Measurements from ENCODE around the gene TELO2. TPM values are rescaled to one million over a fixed set of nuclear protein-coding genes. Genes with fewer than 3 reads are reported as not detected.

TELO2 gene
- total RNA-seq, 1 experiment from 2014 or later = 8.7 TPM

DNA sequence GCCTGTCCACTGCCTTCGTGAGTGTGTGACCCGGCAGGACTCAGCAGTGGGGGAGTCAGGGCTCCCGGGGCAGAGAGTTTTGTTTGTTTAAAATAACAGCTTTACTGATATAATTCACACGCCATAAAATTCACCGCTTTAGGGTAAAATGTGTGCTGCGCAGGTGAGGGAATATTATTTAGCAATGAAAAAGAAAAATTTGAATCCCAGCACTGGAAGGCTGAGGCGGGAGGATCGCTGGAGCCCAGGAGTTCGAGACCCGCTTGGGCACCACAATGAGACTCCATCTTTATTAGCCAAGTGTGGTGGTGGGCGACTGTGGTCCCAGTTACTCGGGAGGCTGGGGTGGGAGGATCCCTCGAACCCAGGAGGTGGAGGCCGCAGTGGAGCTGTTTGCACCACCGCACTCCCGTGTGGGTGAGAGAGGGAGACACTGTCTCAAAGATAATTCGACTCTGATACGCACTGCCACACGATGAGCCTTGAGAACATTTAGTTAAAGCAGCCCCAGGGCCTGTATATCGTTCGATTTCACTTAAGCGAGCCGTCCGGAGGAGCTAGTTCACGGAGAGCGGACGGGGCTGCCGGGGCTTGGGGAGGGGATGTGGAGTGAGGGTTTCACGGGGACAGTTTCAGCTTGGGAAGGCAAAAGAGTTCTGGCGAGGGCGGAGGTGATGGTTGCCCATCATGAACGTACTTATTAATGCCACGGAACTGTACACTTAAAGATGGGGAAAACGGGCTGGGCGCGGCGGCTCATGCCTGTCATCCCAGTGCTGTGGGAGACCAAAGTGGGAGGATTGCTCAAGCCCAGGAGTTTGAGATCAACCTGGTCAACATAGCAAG, 10.2 kb downstream of the TELO2 start:
- no peak overlapping the region for H3K4me2 ChIP-seq (ENCODE audit: low read depth, low read length, poor library complexity, severe bottlenecking)
- no peaks in the 10 kb centered on the region for H4K20me1 ChIP-seq (ENCODE audit: insufficient read depth, low read depth, low read length)
- H3K9me3 ChIP-seq (ENCODE audit: low read length) = no peaks in the 10 kb centered on the region
- H3K79me2 ChIP-seq (ENCODE audit: low read length) = no peaks in the 10 kb centered on the region
- no peak for DNase-seq
- H3K27me3 ChIP-seq (ENCODE audit: low read length) = no peaks in the 10 kb centered on the region
- H3K9ac ChIP-seq (ENCODE audit: low read length) = no peak overlapping the region
- H2AFZ ChIP-seq (ENCODE audit: low read length) = no peak overlapping the region
- H3K27ac ChIP-seq (ENCODE audit: low read length) = no peak overlapping the region
- no peaks in the 10 kb centered on the region for H3K36me3 ChIP-seq (ENCODE audit: insufficient read depth, low read length)
- H3K4me1 ChIP-seq (ENCODE audit: low read length) = no peaks in the 10 kb centered on the region
- no peaks in the 10 kb centered on the region for H3K9me2 ChIP-seq (replicated peaks; ENCODE audit: insufficient read depth, low read length)
- no peak overlapping the region for H3K4me3 ChIP-seq (ENCODE audit: low read length)

- Histone ChIP-seq H3K27ac (ENCODE audit: low read length) (no peak overlapping the region), H3K9ac (ENCODE audit: low read length) (no peak overlapping the region), H3K36me3 (ENCODE audit: insufficient read depth, low read length) (no peaks in the 10 kb centered on the region), H3K4me2 (ENCODE audit: low read depth, low read length, poor library complexity, severe bottlenecking) (no peak overlapping the region), H3K4me1 (ENCODE audit: low read length) (no peaks in the 10 kb centered on the region), H3K79me2 (ENCODE audit: low read length) (no peaks in the 10 kb centered on the region), H3K9me2 (replicated peaks; ENCODE audit: insufficient read depth, low read length) (no peaks in the 10 kb centered on the region), H3K9me3 (ENCODE audit: low read length) (no peaks in the 10 kb centered on the region), H3K4me3 (ENCODE audit: low read length) (no peak overlapping the region), H3K27me3 (ENCODE audit: low read length) (no peaks in the 10 kb centered on the region), H4K20me1 (ENCODE audit: insufficient read depth, low read depth, low read length) (no peaks in the 10 kb centered on the region), H2AFZ (ENCODE audit: low read length) (no peak overlapping the region)
- DNase-seq = no peak
Observed at GRCh38 chr16:1505073-1505844, 12.1 kb downstream of the TELO2 start.

GRCh38 chr16:1505912-1506311, 12.8 kb downstream of the TELO2 start:
- H3K27me3 ChIP-seq (ENCODE audit: low read length) = no peaks in the 10 kb centered on the region
- H3K79me2 ChIP-seq (ENCODE audit: low read length) = no peaks in the 10 kb centered on the region
- H3K9me3 ChIP-seq (ENCODE audit: low read length) = no peaks in the 10 kb centered on the region
- no peaks in the 10 kb centered on the region for H3K9me2 ChIP-seq (replicated peaks; ENCODE audit: insufficient read depth, low read length)
- no peaks in the 10 kb centered on the region for H3K36me3 ChIP-seq (ENCODE audit: insufficient read depth, low read length)
- H3K4me3 ChIP-seq (ENCODE audit: low read length) = no peak overlapping the region
- no peaks in the 10 kb centered on the region for H3K4me1 ChIP-seq (ENCODE audit: low read length)
- H3K27ac ChIP-seq (ENCODE audit: low read length) = no peak overlapping the region
- no peak for DNase-seq
- no peaks in the 10 kb centered on the region for H4K20me1 ChIP-seq (ENCODE audit: insufficient read depth, low read depth, low read length)
- H2AFZ ChIP-seq (ENCODE audit: low read length) = no peak overlapping the region
- no peak overlapping the region for H3K9ac ChIP-seq (ENCODE audit: low read length)
- H3K4me2 ChIP-seq (ENCODE audit: low read depth, low read length, poor library complexity, severe bottlenecking) = no peak overlapping the region

GRCh38 chr16:1506494-1507213, 13.5 kb downstream of the TELO2 start:
- Histone ChIP-seq H3K9me3 (ENCODE audit: low read length) (no peaks in the 10 kb centered on the region), H3K4me3 (ENCODE audit: low read length) (no peak overlapping the region), H3K36me3 (ENCODE audit: insufficient read depth, low read length) (no peaks in the 10 kb centered on the region), H3K79me2 (ENCODE audit: low read length) (no peaks in the 10 kb centered on the region), H3K4me1 (ENCODE audit: low read length) (no peaks in the 10 kb centered on the region), H3K4me2 (ENCODE audit: low read depth, low read length, poor library complexity, severe bottlenecking) (no peak overlapping the region), H3K9me2 (replicated peaks; ENCODE audit: insufficient read depth, low read length) (no peaks in the 10 kb centered on the region), H2AFZ (ENCODE audit: low read length) (no peak overlapping the region), H3K9ac (ENCODE audit: low read length) (no peak overlapping the region), H4K20me1 (ENCODE audit: insufficient read depth, low read depth, low read length) (no peaks in the 10 kb centered on the region), H3K27me3 (ENCODE audit: low read length) (no peaks in the 10 kb centered on the region), H3K27ac (ENCODE audit: low read length) (no peak overlapping the region)
- no peak for DNase-seq

- H3K4me1 ChIP-seq (ENCODE audit: low read length) = no peaks in the 10 kb centered on the region
- no peak for DNase-seq
- no peak overlapping the region for H3K9ac ChIP-seq (ENCODE audit: low read length)
- H3K4me2 ChIP-seq (ENCODE audit: low read depth, low read length, poor library complexity, severe bottlenecking) = no peak overlapping the region
- H3K79me2 ChIP-seq (ENCODE audit: low read length) = no peaks in the 10 kb centered on the region
- no peaks in the 10 kb centered on the region for H4K20me1 ChIP-seq (ENCODE audit: insufficient read depth, low read depth, low read length)
- H3K27ac ChIP-seq (ENCODE audit: low read length) = no peak overlapping the region
- H3K9me2 ChIP-seq (replicated peaks; ENCODE audit: insufficient read depth, low read length) = no peaks in the 10 kb centered on the region
- no peaks in the 10 kb centered on the region for H3K27me3 ChIP-seq (ENCODE audit: low read length)
- H3K36me3 ChIP-seq (ENCODE audit: insufficient read depth, low read length) = no peaks in the 10 kb centered on the region
- H2AFZ ChIP-seq (ENCODE audit: low read length) = no peak overlapping the region
- H3K9me3 ChIP-seq (ENCODE audit: low read length) = no peaks in the 10 kb centered on the region
- no peak overlapping the region for H3K4me3 ChIP-seq (ENCODE audit: low read length)
Observed at GRCh38 chr16:1508494-1509187, 15.5 kb downstream of the TELO2 start.

- Histone ChIP-seq H3K27ac (ENCODE audit: low read length) (no peak overlapping the region), H3K4me2 (ENCODE audit: low read depth, low read length, poor library complexity, severe bottlenecking) (no peak overlapping the region), H2AFZ (ENCODE audit: low read length) (no peak overlapping the region), H3K27me3 (ENCODE audit: low read length) (no peaks in the 10 kb centered on the region), H3K36me3 (ENCODE audit: insufficient read depth, low read length) (no peaks in the 10 kb centered on the region), H3K9me2 (replicated peaks; ENCODE audit: insufficient read depth, low read length) (no peaks in the 10 kb centered on the region), H3K9ac (ENCODE audit: low read length) (no peak overlapping the region), H4K20me1 (ENCODE audit: insufficient read depth, low read depth, low read length) (no peaks in the 10 kb centered on the region), H3K4me3 (ENCODE audit: low read length) (no peak overlapping the region), H3K9me3 (ENCODE audit: low read length) (no peaks in the 10 kb centered on the region), H3K4me1 (ENCODE audit: low read length) (no peaks in the 10 kb centered on the region), H3K79me2 (ENCODE audit: low read length) (no peaks in the 10 kb centered on the region)
- no peak for DNase-seq
Observed at GRCh38 chr16:1509307-1510221, 16.4 kb downstream of the TELO2 start.

DNA sequence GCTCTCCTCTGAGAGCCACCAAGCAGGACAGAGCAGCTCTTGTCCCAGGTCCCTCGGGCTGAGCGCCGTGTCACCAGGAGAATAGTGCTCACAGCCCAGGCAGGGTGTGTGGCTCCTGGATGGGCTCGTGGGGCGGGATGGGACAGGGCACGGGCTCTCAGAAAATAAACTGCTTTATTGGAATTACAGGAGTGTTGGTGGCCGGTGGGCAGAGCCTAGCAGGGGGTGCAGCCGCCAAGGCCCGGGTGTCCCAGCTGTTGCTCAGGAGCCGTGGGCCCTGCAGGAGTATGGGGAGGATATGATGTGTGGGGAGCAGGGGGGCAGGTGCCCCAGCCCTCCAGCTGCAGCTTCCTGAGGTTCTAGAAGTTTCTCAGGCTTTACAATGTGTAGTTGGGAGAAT, 17.1 kb downstream of the TELO2 start:
- H3K9me3 ChIP-seq (ENCODE audit: low read length) = no peaks in the 10 kb centered on the region
- H3K4me2 ChIP-seq (ENCODE audit: low read depth, low read length, poor library complexity, severe bottlenecking) = no peak overlapping the region
- no peaks in the 10 kb centered on the region for H3K4me1 ChIP-seq (ENCODE audit: low read length)
- H4K20me1 ChIP-seq (ENCODE audit: insufficient read depth, low read depth, low read length) = no peaks in the 10 kb centered on the region
- no peak overlapping the region for H3K27ac ChIP-seq (ENCODE audit: low read length)
- no peak overlapping the region for H3K4me3 ChIP-seq (ENCODE audit: low read length)
- H3K79me2 ChIP-seq (ENCODE audit: low read length) = no peaks in the 10 kb centered on the region
- H3K9ac ChIP-seq (ENCODE audit: low read length) = no peak overlapping the region
- no peak for DNase-seq
- no peak overlapping the region for H2AFZ ChIP-seq (ENCODE audit: low read length)
- no peaks in the 10 kb centered on the region for H3K9me2 ChIP-seq (replicated peaks; ENCODE audit: insufficient read depth, low read length)
- no peaks in the 10 kb centered on the region for H3K36me3 ChIP-seq (ENCODE audit: insufficient read depth, low read length)
- no peaks in the 10 kb centered on the region for H3K27me3 ChIP-seq (ENCODE audit: low read length)

All from Karpas-422 (cell line).